K562 (cell line): Measurements from ENCODE around the gene SOSTDC1. TPM values are rescaled to one million over a fixed set of nuclear protein-coding genes. Genes with fewer than 3 reads are reported as not detected.

Experiments used
- AFF1 ChIP-seq, 2 experiments: fragments of 450-650 bp; IDR thresholded peaks; 2 replicates each; pipeline ENCODE4 v1.6.1; 2018; ENCODE audit warnings: mild to moderate bottlenecking in 2 of 2, low read depth in 1 of 2; ENCODE audit not compliant: partially characterized antibody in 2 of 2
- GABPB2 ChIP-seq: fragments of 250-450 bp; sonication (Bioruptor Pico); conservative IDR thresholded peaks from 2 replicates; pipeline ENCODE4 v1.5.1; 2021; ENCODE audit warnings: mild to moderate bottlenecking
- GATAD2B ChIP-seq: fragments of 450-650 bp; IDR thresholded peaks from 2 replicates; pipeline ENCODE4 v1.6.1; 2017; ENCODE audit warnings: mild to moderate bottlenecking, borderline replicate concordance
- NCOA4 ChIP-seq: fragments of 450-650 bp; IDR thresholded peaks from 2 replicates; pipeline ENCODE4 v1.6.1; 2018; ENCODE audit warnings: mild to moderate bottlenecking; ENCODE audit not compliant: partially characterized antibody
- PHTF2 ChIP-seq: fragments of 250-450 bp; sonication (Bioruptor Pico); IDR thresholded peaks from 2 replicates; pipeline ENCODE4 v1.5.0; 2021; ENCODE audit warnings: mild to moderate bottlenecking
- RBM15 ChIP-seq: fragments of 200-400 bp; formaldehyde crosslinking; IDR thresholded peaks from 2 replicates; pipeline ENCODE4 v1.6.1; 2018; ENCODE audit warnings: mild to moderate bottlenecking, low read length, moderate library complexity; ENCODE audit not compliant: insufficient read depth
- TOE1 ChIP-seq, 2 experiments: fragments of 450-650 bp in 1 of 2; sonication (generic) in 1 of 2; formaldehyde crosslinking in 1 of 2; IDR thresholded peaks; 2 replicates each; pipeline versions ENCODE4 v1.7.1 to v1.8.0; 2016 to 2022; ENCODE audit warnings: borderline replicate concordance in 2 of 2, mild to moderate bottlenecking in 2 of 2, antibody characterized with exemption in 1 of 2, inconsistent platforms in 1 of 2, low read depth in 1 of 2, missing genetic modification reagents in 1 of 2, moderate library complexity in 1 of 2
- ZNF12 ChIP-seq: sonication (generic); formaldehyde crosslinking; IDR thresholded peaks from 2 replicates; pipeline ENCODE4 v1.4.0; 2020; ENCODE audit warnings: mild to moderate bottlenecking, missing genetic modification reagents
- ZNF583 ChIP-seq: fragments of 250-450 bp; sonication (Bioruptor Pico); IDR thresholded peaks from 2 replicates; pipeline ENCODE4 v1.4.0; 2020
- ZNF639 ChIP-seq, 2 experiments: fragments of 200-800 bp in 1 of 2; sonication (Bioruptor generic) in 1 of 2; sonication (generic) in 1 of 2; formaldehyde crosslinking in 1 of 2; IDR thresholded peaks in 1 of 2; conservative IDR thresholded peaks in 1 of 2; 2 replicates each; pipeline versions ENCODE4 v1.5.0 to v1.6.1; 2016 to 2020; ENCODE audit warnings: missing compliant biosample characterization in 1 of 2, missing genetic modification characterization in 1 of 2, missing genetic modification reagents in 1 of 2
- polyA plus RNA-seq, 8 experiments: library from polyadenylated mRNA; depleted of rRNA in 4 of 8; stranded (reverse) in 5 of 8; unstranded in 3 of 8; fragments of >200 nt; fragmentation: Nextera tagmentation in 2 of 8; fragmentation: Illumina TruSeq in 1 of 8; extraction: Ambion mirVana in 2 of 8; extraction: Trizol in 1 of 8; gene quantifications; 2 replicates each; pipeline versions ENCODE4 v1.2.1 to v1.2.3, GENCODE V29; 2011 to 2014; ENCODE audit warnings: inconsistent platforms in 1 of 8, missing spikeins in 1 of 8
- total RNA-seq, 7 experiments: library from RNA; depleted of rRNA in 6 of 7; stranded (reverse); fragments of >200 nt in 6 of 7; fragmentation: Illumina TruSeq in 2 of 7; extraction: Trizol in 2 of 7; gene quantifications; 2 replicates each; pipeline versions ENCODE4 v1.2.1 to v1.2.3, GENCODE V29; 2011 to 2021; ENCODE audit warnings: low replicate concordance in 1 of 7

SOSTDC1 gene
- total and polyA plus RNA-seq, 9 of the 15 experiments (the other 6 are each of a cell fraction or from before 2014, with no cell fraction given), result 8.3 to 48.6 (median 15.9) TPM

- TF ChIP-seq ZNF639 (CRISPR knock-in tag; conservative IDR thresholded peaks at IDR 0.05 in 1 of 2, IDR thresholded peaks at IDR 0.05 in 1 of 2), result no peak
- TF ChIP-seq GABPB2, result no peak
- no peak for TF ChIP-seq NCOA4
- no peak for TF ChIP-seq RBM15
- no peak for TF ChIP-seq TOE1 (IDR thresholded peaks at IDR 0.05; ENCODE audit: borderline replicate concordance)
- no peak for TF ChIP-seq TOE1 (CRISPR knock-in tag; IDR thresholded peaks at IDR 0.05; ENCODE audit: borderline replicate concordance, low read depth)
- TF ChIP-seq GATAD2B, result peak; percentile 45; the same call in 1 of the 2 replicates
- TF ChIP-seq AFF1 (IDR thresholded peaks at IDR 0.05; ENCODE audit: low read depth in 1 of 2, partially characterized antibody in 2 of 2), result peak in 1 of 2 experiments; percentile 12
- TF ChIP-seq ZNF12 (CRISPR knock-in tag), result no peak
- TF ChIP-seq ZNF583 (CRISPR knock-in tag), result no peak
- peak; percentile 57; the same call in 1 of the 2 replicates for TF ChIP-seq PHTF2 (CRISPR knock-in tag)
These were observed 45.7 kb downstream of the SOSTDC1 start (continued) for GRCh38 chr7:16419859-16420258.
